ENCODE data around the gene ASF1B.

ASF1B gene

DNA sequence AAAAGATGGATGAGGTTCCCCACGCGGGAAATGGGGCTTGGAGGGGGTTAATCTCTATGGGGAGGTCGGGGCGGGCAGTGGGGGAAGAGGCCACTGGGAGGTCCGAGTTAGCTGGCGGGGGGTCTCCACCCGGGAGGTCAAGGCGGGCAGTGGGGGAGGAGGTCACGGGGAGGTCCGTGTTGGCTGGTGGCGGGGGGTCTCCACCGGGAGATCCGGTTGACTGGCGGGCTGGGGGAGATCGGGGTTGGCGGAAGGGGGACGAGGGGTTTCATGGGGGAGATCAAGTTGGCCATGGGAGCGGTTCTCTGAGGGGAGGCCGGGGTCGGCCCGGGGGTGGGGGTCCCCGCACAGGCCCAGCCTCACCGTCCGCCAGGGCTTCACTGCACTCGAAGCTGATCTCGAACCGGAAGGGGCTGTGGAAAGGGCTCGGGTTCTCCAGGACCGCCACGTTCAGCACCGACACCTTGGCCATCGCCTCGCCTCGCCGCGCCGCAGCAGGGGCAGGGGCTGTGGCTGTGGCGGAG, 342 bp downstream of the ASF1B start:
- no peaks in the 10 kb centered on the region for H3K27me3 ChIP-seq
- intact Hi-C loops (cut with DNase I; ENCODE audit: low total_unique reads): loop anchor here (5.0 kb wide), 1 partner anchor 64 kb away; the partner anchor contains the start of gene MISP3
- H3K27ac ChIP-seq: peak overlapping the region; percentile 29 to 59
- no peaks in the 10 kb centered on the region for H3K9me3 ChIP-seq
- DNase-seq: no peak
- H3K4me1 ChIP-seq: peaks cover 0 to 27% (median 21%) of the 10 kb centered on the region in 4 donors
- H3K4me3 ChIP-seq: peak overlapping the region; percentile 51 to 54
- TF ChIP-seq, protein P1, sequence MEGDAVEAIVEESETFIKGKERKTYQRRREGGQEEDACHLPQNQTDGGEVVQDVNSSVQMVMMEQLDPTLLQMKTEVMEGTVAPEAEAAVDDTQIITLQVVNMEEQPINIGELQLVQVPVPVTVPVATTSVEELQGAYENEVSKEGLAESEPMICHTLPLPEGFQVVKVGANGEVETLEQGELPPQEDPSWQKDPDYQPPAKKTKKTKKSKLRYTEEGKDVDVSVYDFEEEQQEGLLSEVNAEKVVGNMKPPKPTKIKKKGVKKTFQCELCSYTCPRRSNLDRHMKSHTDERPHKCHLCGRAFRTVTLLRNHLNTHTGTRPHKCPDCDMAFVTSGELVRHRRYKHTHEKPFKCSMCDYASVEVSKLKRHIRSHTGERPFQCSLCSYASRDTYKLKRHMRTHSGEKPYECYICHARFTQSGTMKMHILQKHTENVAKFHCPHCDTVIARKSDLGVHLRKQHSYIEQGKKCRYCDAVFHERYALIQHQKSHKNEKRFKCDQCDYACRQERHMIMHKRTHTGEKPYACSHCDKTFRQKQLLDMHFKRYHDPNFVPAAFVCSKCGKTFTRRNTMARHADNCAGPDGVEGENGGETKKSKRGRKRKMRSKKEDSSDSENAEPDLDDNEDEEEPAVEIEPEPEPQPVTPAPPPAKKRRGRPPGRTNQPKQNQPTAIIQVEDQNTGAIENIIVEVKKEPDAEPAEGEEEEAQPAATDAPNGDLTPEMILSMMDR (IDR thresholded peaks at IDR 0.05): no peak
- no peaks in the 10 kb centered on the region for H3K36me3 ChIP-seq

DNA sequence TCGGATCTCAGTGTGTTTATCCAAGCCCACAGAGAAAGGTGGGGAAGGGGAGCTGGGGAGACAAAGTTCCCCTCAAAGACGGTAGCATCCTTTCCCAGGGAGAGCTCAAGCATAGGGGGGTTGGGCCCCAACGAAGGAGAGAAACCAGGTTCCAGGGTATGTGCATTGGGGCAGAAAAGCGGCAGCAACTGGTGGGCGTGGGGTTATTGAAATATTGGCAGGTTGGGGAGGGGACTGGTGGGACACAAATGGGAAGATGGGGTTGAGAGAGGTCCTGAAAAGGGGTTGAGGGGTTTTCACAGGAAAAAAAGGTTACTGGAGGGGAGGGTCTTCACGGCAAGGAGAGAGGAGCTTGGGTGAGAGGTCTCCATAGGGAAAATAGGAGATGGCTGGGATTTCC, 1.0 kb downstream of the ASF1B start:
- DNase-seq: no peak
- TF ChIP-seq, protein P1 (IDR thresholded peaks at IDR 0.05): no peak
- no peak overlapping the region for H3K27ac ChIP-seq
- intact Hi-C loops (cut with DNase I; ENCODE audit: low total_unique reads): loop anchor here (5.0 kb wide), 1 partner anchor 63 kb away; the partner anchor contains the start of gene MISP3
- no peaks in the 10 kb centered on the region for H3K9me3 ChIP-seq
- peaks cover 0 to 27% (median 21%) of the 10 kb centered on the region in 4 donors for H3K4me1 ChIP-seq
- H3K4me3 ChIP-seq: no peak overlapping the region
- H3K27me3 ChIP-seq: no peaks in the 10 kb centered on the region
- no peaks in the 10 kb centered on the region for H3K36me3 ChIP-seq

DNA sequence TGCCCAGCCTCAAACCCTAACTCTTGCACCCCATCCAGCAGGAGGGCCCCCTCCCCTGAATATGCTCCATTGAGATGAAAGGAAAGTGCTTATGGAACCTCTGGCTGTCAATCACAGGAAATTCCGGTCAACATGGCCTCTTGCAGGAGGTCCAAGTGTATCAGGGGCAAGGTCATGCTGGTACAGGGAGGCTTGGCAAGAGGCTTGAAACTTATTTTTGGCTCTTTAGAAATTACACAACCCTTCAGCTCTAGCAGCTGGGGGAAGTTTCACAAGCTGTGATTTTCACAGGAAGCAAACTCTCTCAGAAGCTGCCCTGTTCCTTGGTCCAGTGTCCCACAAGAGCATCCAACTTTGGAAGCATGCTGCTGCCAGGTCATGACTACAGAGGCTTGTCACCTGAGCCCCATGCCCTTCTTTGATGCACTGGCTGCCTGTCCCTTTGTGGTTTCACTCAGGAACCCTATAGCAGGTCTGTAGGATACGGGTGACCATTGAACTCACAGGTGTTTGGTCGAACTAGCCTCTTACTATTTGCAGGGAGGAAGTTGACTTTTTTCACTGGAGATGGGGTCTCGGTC, 8.4 kb downstream of the ASF1B start:
- no peak overlapping the region for H3K4me3 ChIP-seq
- H3K4me1 ChIP-seq: peaks cover 0 to 16% (median 5%) of the 10 kb centered on the region in 4 donors
- peak overlapping the region in 1 of 2 donors; percentile 34 for H3K27ac ChIP-seq
- TF ChIP-seq, protein P1 (IDR thresholded peaks at IDR 0.05): no peak
- H3K9me3 ChIP-seq: no peaks in the 10 kb centered on the region
- no peak for DNase-seq
- H3K36me3 ChIP-seq: no peaks in the 10 kb centered on the region
- intact Hi-C loops (cut with DNase I; ENCODE audit: low total_unique reads): no loop called here
- H3K27me3 ChIP-seq: no peaks in the 10 kb centered on the region

DNA sequence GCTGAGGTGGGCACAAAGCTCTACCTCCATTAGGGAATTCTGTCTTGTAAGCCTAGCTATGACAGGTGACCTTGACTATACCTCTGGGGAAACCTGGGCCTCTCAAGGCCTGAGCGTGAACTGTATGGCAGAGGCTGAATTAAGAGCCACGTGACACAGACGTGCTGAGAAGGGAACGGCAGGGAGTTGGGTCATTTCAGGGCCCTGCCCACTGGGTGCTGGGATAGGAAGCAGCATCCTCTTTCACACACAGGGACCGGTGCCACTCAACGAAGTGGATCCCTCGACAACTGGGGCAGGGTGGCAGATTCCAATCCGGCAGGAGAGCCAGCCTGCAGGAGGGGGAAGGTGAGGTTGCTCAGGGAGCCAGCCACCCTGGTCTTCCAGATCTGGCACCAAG, 9.2 kb downstream of the ASF1B start:
- H3K27ac ChIP-seq: no peak overlapping the region
- H3K4me1 ChIP-seq: peaks cover 0 to 16% (median 5%) of the 10 kb centered on the region in 4 donors
- H3K9me3 ChIP-seq: no peaks in the 10 kb centered on the region
- no peaks in the 10 kb centered on the region for H3K36me3 ChIP-seq
- intact Hi-C loops (cut with DNase I; ENCODE audit: low total_unique reads): no loop called here
- TF ChIP-seq, protein P1 (IDR thresholded peaks at IDR 0.05): no peak
- no peak overlapping the region for H3K4me3 ChIP-seq
- H3K27me3 ChIP-seq: no peaks in the 10 kb centered on the region
- DNase-seq: no peak

DNA sequence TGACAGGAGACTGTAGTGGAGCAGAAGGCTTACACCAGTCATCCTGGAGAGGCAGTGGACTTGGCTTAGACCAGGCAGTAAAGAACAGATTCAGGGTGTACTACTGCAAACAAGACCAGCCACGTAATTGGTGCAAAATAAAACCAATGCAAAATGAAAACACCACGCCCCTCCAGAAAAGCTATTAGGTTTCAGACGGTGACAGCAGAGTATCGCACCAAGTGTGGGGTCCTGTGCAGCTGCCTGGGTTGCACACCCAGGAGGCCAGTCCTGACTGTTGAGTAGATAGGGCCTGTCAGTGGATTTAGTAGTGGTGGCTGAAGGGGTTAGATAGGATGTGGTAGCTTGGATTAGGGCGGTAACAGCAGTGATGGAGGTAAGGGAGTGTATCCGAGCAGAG, 13.5 kb downstream of the ASF1B start:
- no peak for DNase-seq
- Histone ChIP-seq H3K27ac (no peak overlapping the region), H3K36me3 (no peaks in the 10 kb centered on the region), H3K4me3 (no peak overlapping the region), H3K27me3 (no peaks in the 10 kb centered on the region), H3K4me1 (peaks cover 0 to 22% (median 17%) of the 10 kb centered on the region in 4 donors), H3K9me3 (no peaks in the 10 kb centered on the region)
- TF ChIP-seq, protein P1 (IDR thresholded peaks at IDR 0.05): no peak
- intact Hi-C loops (cut with DNase I; ENCODE audit: low total_unique reads): no loop called here

Data from tibial artery (tissue), 4 donors.